PC-9 (cell line): ENCODE data around the gene ARHGEF17. TPM values are rescaled to one million over a fixed set of nuclear protein-coding genes. Genes with fewer than 3 reads are reported as not detected.

ENCODE experiments used
- BruUV-seq: library from RNA; stranded (reverse); fragments of 400-500 nt; replicated peaks from 2 replicates; lab custom pipeline; 2021; lab: Mats Ljungman, UMichigan
- CTCF ChIA-PET: fragments of 300-600 bp; sonication (Branson Sonifier 250); formaldehyde crosslinking; loops from one replicate; lab custom pipeline; 2022; ENCODE audit warnings: antibody characterized with exemption; lab: Charles Lee
- POLR2A ChIA-PET: fragments of 300-600 bp; sonication (Branson Sonifier 250); formaldehyde crosslinking; loops from one replicate; lab custom pipeline; 2022; ENCODE audit warnings: antibody characterized with exemption; ENCODE audit not compliant: unreplicated experiment; lab: Charles Lee
- DNase-seq, 2 experiments: peaks; one replicate each; pipeline versions ENCODE4 v3.0.0 to v3.0.0-alpha.2; 2015 to 2022; ENCODE audit warnings: mixed read lengths in 1 of 2
- H2AFZ ChIP-seq: fragments of 200-600 bp; sonication (generic); 2 replicates; pipeline ENCODE4 v1.8.1; 2017; ENCODE audit warnings: antibody characterized with exemption
- H3F3A ChIP-seq: fragments of 200-600 bp; sonication (generic); 2 replicates; pipeline ENCODE4 v1.8.1; 2017; ENCODE audit warnings: antibody characterized with exemption, mild to moderate bottlenecking, low read depth; ENCODE audit not compliant: insufficient read depth
- H3K27ac ChIP-seq: fragments of 200-600 bp; sonication (generic); 2 replicates; pipeline ENCODE4 v1.6.1; 2016; ENCODE audit warnings: mixed run types
- H3K27me3 ChIP-seq: fragments of 200-600 bp; sonication (generic); 2 replicates; pipeline ENCODE4 v1.6.1; 2016; ENCODE audit warnings: low read depth, mixed run types; ENCODE audit not compliant: insufficient read depth
- H3K36me3 ChIP-seq: fragments of 200-600 bp; sonication (generic); 2 replicates; pipeline ENCODE4 v1.6.1; 2016; ENCODE audit warnings: low read depth, mixed run types
- H3K4me1 ChIP-seq: fragments of 200-600 bp; sonication (generic); replicated peaks from 2 replicates; pipeline ENCODE4 v1.6.1; 2016; ENCODE audit warnings: mixed run types; ENCODE audit not compliant: insufficient read depth
- H3K4me2 ChIP-seq: fragments of 200-600 bp; sonication (generic); 2 replicates; pipeline ENCODE4 v1.6.1; 2017; ENCODE audit warnings: mixed run types
- H3K4me3 ChIP-seq: fragments of 200-600 bp; sonication (generic); 2 replicates; pipeline ENCODE4 v1.6.1; 2016; ENCODE audit warnings: mixed run types
- H3K79me2 ChIP-seq: fragments of 200-600 bp; sonication (generic); 2 replicates; pipeline ENCODE4 v1.6.1; 2017; ENCODE audit warnings: low read depth, mixed run types
- H3K9me2 ChIP-seq: fragments of 200-600 bp; sonication (generic); 2 replicates; pipeline ENCODE4 v1.8.1; 2017; ENCODE audit warnings: mild to moderate bottlenecking; ENCODE audit not compliant: insufficient read depth
- H3K9me3 ChIP-seq: fragments of 200-600 bp; sonication (generic); 2 replicates; pipeline ENCODE4 v1.8.1; 2016; ENCODE audit warnings: low read depth; ENCODE audit not compliant: insufficient read depth
- H4K20me1 ChIP-seq: fragments of 200-600 bp; sonication (generic); 2 replicates; pipeline ENCODE4 v1.8.1; 2017; ENCODE audit not compliant: insufficient read depth
- CTCF ChIP-seq: fragments of 200-600 bp; sonication (generic); conservative IDR thresholded peaks from 2 replicates; pipeline ENCODE4 v1.6.1; 2017; ENCODE audit warnings: mixed run types, antibody characterized with exemption, mild to moderate bottlenecking, moderate library complexity
- EZH2 ChIP-seq: fragments of 200-600 bp; sonication (generic); IDR thresholded peaks from 2 replicates; pipeline ENCODE4 v1.8.0; 2017; ENCODE audit warnings: antibody characterized with exemption, low read depth
- intact Hi-C: fragments of 100-400 bp; cut with micrococcal nuclease; formaldehyde crosslinking; loops from one replicate; pipeline ENCODE4 v1.10.0; 2022; ENCODE audit not compliant: unreplicated experiment
- total RNA-seq: library from RNA; stranded (reverse); gene quantifications from 2 replicates; pipeline ENCODE4 v1.2.3, GENCODE V29; 2021

ARHGEF17 gene
- total RNA-seq, 1 experiment from 2014 or later = 56.9 TPM

DNA sequence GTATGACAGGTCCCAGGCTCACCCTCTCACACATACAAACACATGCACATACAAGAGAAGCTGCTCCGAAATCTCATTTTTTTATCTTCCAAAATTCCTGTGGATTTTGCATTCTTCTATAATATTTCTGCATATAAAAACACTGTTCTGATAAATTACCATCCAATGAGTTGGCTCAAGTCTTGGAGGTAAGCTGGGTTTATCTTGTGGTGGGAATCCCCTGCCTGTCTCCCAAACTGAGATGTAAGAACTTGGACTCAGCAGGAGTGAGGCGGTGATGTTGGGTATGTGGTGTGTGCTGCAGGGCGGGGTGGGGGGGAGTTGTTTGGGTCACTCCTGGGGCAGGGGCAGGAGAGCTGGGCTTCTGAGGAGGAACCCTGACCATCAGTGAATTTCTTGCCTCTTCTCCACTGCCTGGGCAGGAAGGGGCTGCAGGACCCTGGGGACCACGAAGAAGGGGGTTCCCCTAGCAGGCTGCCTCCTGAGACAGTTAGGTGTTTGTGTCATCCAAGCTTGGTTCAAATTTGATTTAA, 42.7 kb upstream of the ARHGEF17 start:
- Histone ChIP-seq H3K9me2 (no peaks in the 10 kb centered on the region), H3K4me1 (peaks cover 56% of the 10 kb centered on the region), H3K27me3 (no peaks in the 10 kb centered on the region), H3K9me3 (no peaks in the 10 kb centered on the region), H3K36me3 (no peaks in the 10 kb centered on the region), H3K4me3 (no peak overlapping the region), H3K79me2 (no peaks in the 10 kb centered on the region), H3K27ac (no peak overlapping the region), H3F3A (peaks cover 39% of the 10 kb centered on the region), H4K20me1 (no peaks in the 10 kb centered on the region), H2AFZ (no peak overlapping the region), H3K4me2 (no peak overlapping the region)
- ChIA-PET CTCF (no interaction called here), POLR2A (interaction anchor here (0.6 kb wide), 1 partner anchor 514 kb away, joined by 3 read pairs; no protein-coding TSS in a partner anchor)
- no TSS peak for BruUV-seq
- intact Hi-C loops = no loop called here
- no peak for DNase-seq
- TF ChIP-seq CTCF (no peak), EZH2 (no peak)

DNA sequence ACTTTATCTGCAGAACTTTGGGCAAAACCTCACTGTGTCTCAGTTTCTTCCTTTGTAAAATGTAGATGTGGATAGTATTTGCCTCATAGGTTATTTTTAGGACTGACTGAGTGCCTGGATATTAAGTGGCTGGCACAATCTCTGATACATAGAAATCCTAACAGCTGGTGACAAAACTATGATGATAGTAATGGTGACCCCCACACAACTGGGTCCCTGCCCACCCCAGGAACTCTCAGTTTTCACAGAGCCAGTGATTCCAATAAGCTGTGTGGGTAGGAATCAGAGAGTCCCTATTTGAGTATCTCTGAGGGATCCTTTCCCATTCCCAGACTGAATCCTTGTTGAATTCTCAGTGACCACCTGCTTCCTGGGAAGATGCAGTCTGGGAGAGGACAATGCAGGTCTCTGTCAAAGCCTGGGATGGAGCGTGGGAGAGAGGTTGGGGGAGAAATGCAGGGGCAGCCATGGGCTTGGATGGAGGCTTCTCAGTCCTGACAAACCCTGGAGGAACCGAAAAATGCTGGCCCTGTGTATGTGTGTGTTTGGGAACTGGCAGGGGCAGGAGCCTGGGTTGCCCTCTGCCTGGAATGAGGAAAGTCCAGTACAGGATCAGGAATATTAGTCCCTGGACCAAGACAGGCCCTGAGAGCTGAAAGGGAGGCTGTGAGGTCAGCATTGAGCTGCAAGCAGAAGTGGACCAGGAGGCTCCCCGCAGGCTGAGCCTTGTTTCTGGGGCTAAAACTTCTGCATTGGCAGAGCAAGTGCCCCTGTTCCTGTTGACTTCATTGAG, 42.0 kb upstream of the ARHGEF17 start:
- no peaks in the 10 kb centered on the region for H3K27me3 ChIP-seq
- no peak overlapping the region for H3K4me2 ChIP-seq
- no peaks in the 10 kb centered on the region for H3K9me2 ChIP-seq
- no TSS peak for BruUV-seq
- H3F3A ChIP-seq = peaks cover 45% of the 10 kb centered on the region
- H3K4me1 ChIP-seq = peaks cover 60% of the 10 kb centered on the region
- no peaks in the 10 kb centered on the region for H3K9me3 ChIP-seq
- H3K79me2 ChIP-seq = no peaks in the 10 kb centered on the region
- no peak for TF ChIP-seq EZH2
- no peak for TF ChIP-seq CTCF
- H3K27ac ChIP-seq = no peak overlapping the region
- H2AFZ ChIP-seq = no peak overlapping the region
- no peaks in the 10 kb centered on the region for H3K36me3 ChIP-seq
- ChIA-PET POLR2A (no interaction called here), CTCF (interaction anchor here (1.3 kb wide), 1 partner anchor 9 kb away, joined by 4 read pairs; no protein-coding TSS in a partner anchor)
- no peaks in the 10 kb centered on the region for H4K20me1 ChIP-seq
- DNase-seq = no peak
- H3K4me3 ChIP-seq = no peak overlapping the region
- intact Hi-C loops = no loop called here

GRCh38 chr11:73266646-73267020, 41.4 kb upstream of the ARHGEF17 start:
- ChIA-PET POLR2A (no interaction called here), CTCF (interaction anchor here (1.3 kb wide), 1 partner anchor 9 kb away, joined by 4 read pairs; no protein-coding TSS in a partner anchor)
- H3K4me1 ChIP-seq = peaks cover 66% of the 10 kb centered on the region
- no peaks in the 10 kb centered on the region for H3K9me2 ChIP-seq
- H3K4me2 ChIP-seq = no peak overlapping the region
- H3K4me3 ChIP-seq = no peak overlapping the region
- TF ChIP-seq CTCF = no peak
- H3K27me3 ChIP-seq = no peaks in the 10 kb centered on the region
- H2AFZ ChIP-seq = no peak overlapping the region
- H4K20me1 ChIP-seq = no peaks in the 10 kb centered on the region
- no peak for DNase-seq
- no peaks in the 10 kb centered on the region for H3K9me3 ChIP-seq
- intact Hi-C loops = no loop called here
- no TSS peak for BruUV-seq
- no peaks in the 10 kb centered on the region for H3K79me2 ChIP-seq
- peaks cover 51% of the 10 kb centered on the region for H3F3A ChIP-seq
- H3K27ac ChIP-seq = no peak overlapping the region
- no peaks in the 10 kb centered on the region for H3K36me3 ChIP-seq
